ENCODE data around the gene MFAP2. TPM values are rescaled to one million over a fixed set of nuclear protein-coding genes. Genes with fewer than 3 reads are reported as not detected.

The MFAP2 gene
- total RNA-seq, 1 experiment from 2014 or later: 0.58 TPM

GRCh38 chr1:17023102-17023501 is 42.7 kb upstream of the MFAP2 start:
- H3K4me3 Mint-ChIP-seq (ENCODE audit: unreplicated experiment): no peak overlapping the region

GRCh38 chr1:17021896-17022295 is 41.5 kb upstream of the MFAP2 start:
- no peak for TF ChIP-seq CTCF (IDR thresholded peaks at IDR 0.05; ENCODE audit: unreplicated experiment)
- ChIA-PET POLR2A (interaction anchor here (2.7 kb wide), 1 partner anchor 9 kb away, joined by 13 read pairs; no protein-coding TSS in a partner anchor), CTCF (no interaction called here)
- Mint-ChIP-seq H3K9me3 (ENCODE audit: unreplicated experiment) (no peaks in the 10 kb centered on the region), H3K27me3 (ENCODE audit: insufficient read depth, unreplicated experiment) (no peaks in the 10 kb centered on the region), H3K36me3 (ENCODE audit: insufficient read depth, unreplicated experiment) (peaks cover 88% of the 10 kb centered on the region), H3K4me3 (ENCODE audit: unreplicated experiment) (no peak overlapping the region), H3K4me1 (ENCODE audit: insufficient read depth, unreplicated experiment) (no peaks in the 10 kb centered on the region), H3K27ac (ENCODE audit: low read depth, unreplicated experiment) (no peak overlapping the region)
- intact Hi-C loops (cut with micrococcal nuclease): no loop called here
- no peak for DNase-seq (ENCODE audit: unreplicated experiment)
- BruUV-seq (replicated peaks): no TSS peak

More at GRCh38 chr1:17023102-17023501, 42.7 kb upstream of the MFAP2 start:
- BruUV-seq (replicated peaks): no TSS peak
- ChIA-PET CTCF (interaction anchor here (0.6 to 1.2 kb wide), 2 partner anchors 72 to 199 kb away, joined by 3 to 6 read pairs; no protein-coding TSS in a partner anchor), POLR2A (interaction anchor here (2.7 kb wide), 1 partner anchor 10 kb away, joined by 13 read pairs; no protein-coding TSS in a partner anchor)
- peaks cover 87% of the 10 kb centered on the region for H3K36me3 Mint-ChIP-seq (ENCODE audit: insufficient read depth, unreplicated experiment)
- H3K27ac Mint-ChIP-seq (ENCODE audit: low read depth, unreplicated experiment): no peak overlapping the region
- no peaks in the 10 kb centered on the region for H3K9me3 Mint-ChIP-seq (ENCODE audit: unreplicated experiment)
- H3K4me1 Mint-ChIP-seq (ENCODE audit: insufficient read depth, unreplicated experiment): peaks cover 8% of the 10 kb centered on the region
- no peak for DNase-seq (ENCODE audit: unreplicated experiment)
- TF ChIP-seq CTCF (IDR thresholded peaks at IDR 0.05; ENCODE audit: unreplicated experiment): no peak
- H3K27me3 Mint-ChIP-seq (ENCODE audit: insufficient read depth, unreplicated experiment): no peaks in the 10 kb centered on the region
- intact Hi-C loops (cut with micrococcal nuclease): no loop called here

- POLR2A ChIA-PET: no interaction called here
- no peaks in the 10 kb centered on the region for H3K9me3 Mint-ChIP-seq (ENCODE audit: unreplicated experiment)
- peaks cover 4% of the 10 kb centered on the region for H3K4me1 Mint-ChIP-seq (ENCODE audit: insufficient read depth, unreplicated experiment)
- H3K27ac Mint-ChIP-seq (ENCODE audit: low read depth, unreplicated experiment): no peak overlapping the region
- intact Hi-C loops (cut with micrococcal nuclease): no loop called here
- DNase-seq (ENCODE audit: unreplicated experiment): no peak
- H3K36me3 Mint-ChIP-seq (ENCODE audit: insufficient read depth, unreplicated experiment): peaks cover 76% of the 10 kb centered on the region
- H3K4me3 Mint-ChIP-seq (ENCODE audit: unreplicated experiment): no peak overlapping the region
- CTCF ChIA-PET: interaction anchor here (0.8 kb wide), 3 partner anchors 12 to 34 kb away, joined by 3 to 5 read pairs (median 4); no protein-coding TSS in a partner anchor
- no TSS peak for BruUV-seq (replicated peaks)
- TF ChIP-seq CTCF (IDR thresholded peaks at IDR 0.05; ENCODE audit: unreplicated experiment): no peak
- no peaks in the 10 kb centered on the region for H3K27me3 Mint-ChIP-seq (ENCODE audit: insufficient read depth, unreplicated experiment)
Measured at GRCh38 chr1:17020502-17020901, 40.1 kb upstream of the MFAP2 start.

- no peak overlapping the region for H3K27ac Mint-ChIP-seq (ENCODE audit: low read depth, unreplicated experiment)
- no peak overlapping the region for H3K4me3 Mint-ChIP-seq (ENCODE audit: unreplicated experiment)
Measured at GRCh38 chr1:17018849-17019248, 38.4 kb upstream of the MFAP2 start.

More at GRCh38 chr1:17018849-17019248, 38.4 kb upstream of the MFAP2 start:
- BruUV-seq (replicated peaks): no TSS peak
- Mint-ChIP-seq H3K27me3 (ENCODE audit: insufficient read depth, unreplicated experiment) (no peaks in the 10 kb centered on the region), H3K9me3 (ENCODE audit: unreplicated experiment) (no peaks in the 10 kb centered on the region), H3K36me3 (ENCODE audit: insufficient read depth, unreplicated experiment) (peaks cover 60% of the 10 kb centered on the region), H3K4me1 (ENCODE audit: insufficient read depth, unreplicated experiment) (peaks cover 4% of the 10 kb centered on the region)
- POLR2A ChIA-PET: interaction anchor here (0.8 to 1.3 kb wide), 2 partner anchors 9 to 114 kb away, joined by 4 read pairs; no protein-coding TSS in a partner anchor
- CTCF ChIA-PET: interaction anchor here (0.7 to 1.0 kb wide), 2 partner anchors 20 to 67 kb away, joined by 3 read pairs; no protein-coding TSS in a partner anchor
- intact Hi-C loops (cut with micrococcal nuclease): no loop called here
- no peak for TF ChIP-seq CTCF (IDR thresholded peaks at IDR 0.05; ENCODE audit: unreplicated experiment)
- DNase-seq (ENCODE audit: unreplicated experiment): no peak

Data from MCF 10A (cell line).